CD4-positive, alpha-beta T cell treated with Interleukin-15 for 4 hours (primary cell): ENCODE measurements around the gene JAK2.

ENCODE experiments used
- DNase-seq: peaks from one replicate; pipeline ENCODE4 v3.0.0-alpha.2; 2020; ENCODE audit warnings: low spot score

The JAK2 gene

DNA sequence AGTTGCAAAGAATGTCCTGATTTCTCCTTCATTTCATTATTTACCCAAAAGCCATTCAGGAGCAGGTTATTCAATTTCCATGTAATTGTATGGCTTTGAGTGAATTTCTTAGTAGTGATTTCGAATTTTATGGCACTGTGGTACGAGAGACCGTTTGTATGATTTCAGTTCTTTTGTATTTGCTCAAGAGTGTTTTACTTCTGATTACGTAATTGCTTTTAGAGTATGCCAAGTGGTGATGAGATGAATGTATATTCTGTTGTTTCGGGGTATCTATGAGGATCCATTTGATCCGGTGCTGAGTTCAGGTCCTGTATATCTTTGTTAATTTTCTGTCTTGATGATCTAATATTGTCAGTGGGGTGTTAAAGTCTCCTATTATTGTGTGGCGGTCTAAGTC is 159.1 kb downstream of the JAK2 start:
- no peak for DNase-seq

DNA sequence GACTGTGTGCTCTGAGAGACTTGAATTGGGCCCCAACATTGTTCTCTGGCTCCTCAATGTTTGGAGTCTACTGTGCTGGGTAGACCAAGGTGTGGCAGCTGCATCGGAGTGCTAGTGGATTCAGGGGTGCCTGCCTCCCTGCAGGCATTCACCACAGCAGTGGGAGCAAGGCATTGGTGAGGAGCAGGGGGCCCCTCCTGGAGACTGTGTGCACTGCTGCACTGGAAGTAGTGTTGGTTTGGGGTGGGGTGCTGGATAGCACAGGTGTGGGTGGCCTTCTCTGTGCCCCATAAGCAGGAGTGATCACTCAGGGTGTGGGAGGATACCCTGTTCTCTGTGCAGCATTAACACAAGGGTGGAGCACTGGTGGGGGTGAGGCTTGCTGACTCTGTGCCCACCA is 161.2 kb downstream of the JAK2 start:
- no peak for DNase-seq
